Panc1 (cell line): ENCODE measurements around the gene EHD2. TPM values are rescaled to one million over a fixed set of nuclear protein-coding genes. Genes with fewer than 3 reads are reported as not detected.
A peak's percentile ranks its signal among the peaks of the same experiment; 100 is the strongest.

ENCODE experiments used
- ATAC-seq: fragments of 200-7000 bp; cut with Tn5 transposase; 2 replicates; pipeline ENCODE4 v1.9.1; 2020; ENCODE audit warnings: mild to moderate bottlenecking, moderate library complexity
- Bru-seq: library from RNA; stranded (reverse); fragments of 400-500 nt; gene quantifications from one replicate; lab custom pipeline; 2021; lab: Mats Ljungman, UMichigan
- BruChase-seq, 2 experiments: library from RNA; stranded (reverse); fragments of 400-500 nt; gene quantifications; one replicate each; lab custom pipeline; 2021; lab: Mats Ljungman, UMichigan
- BruUV-seq: library from RNA; stranded (reverse); fragments of 400-500 nt; replicated peaks from 2 replicates; lab custom pipeline; 2021; lab: Mats Ljungman, UMichigan
- CTCF ChIA-PET: fragments of 300-600 bp; sonication (Branson Sonifier 250); formaldehyde crosslinking; loops from one replicate; lab custom pipeline; 2022; ENCODE audit warnings: antibody characterized with exemption; lab: Charles Lee
- POLR2A ChIA-PET: fragments of 300-600 bp; sonication (Branson Sonifier 250); formaldehyde crosslinking; loops from one replicate; lab custom pipeline; 2022; ENCODE audit warnings: antibody characterized with exemption; lab: Charles Lee
- DNase-seq: peaks from one replicate; pipeline ENCODE4 v3.0.0-alpha.2; 2010; ENCODE audit warnings: low read depth, low spot score
- H3K27ac ChIP-seq: 2 replicates; pipeline ENCODE4 v1.5.1; 2011; ENCODE audit warnings: mild to moderate bottlenecking, low read length, inconsistent platforms
- H3K27me3 ChIP-seq: fragments of 200-500 bp; sonication (Bioruptor generic); 2 replicates; pipeline ENCODE4 v1.6.0; 2014; ENCODE audit warnings: low read length, inconsistent platforms; ENCODE audit not compliant: control insufficient read depth, insufficient read depth
- H3K36me3 ChIP-seq: fragments of 200-500 bp; sonication (Bioruptor generic); 2 replicates; pipeline ENCODE4 v1.5.1; 2014; ENCODE audit warnings: inconsistent platforms, mild to moderate bottlenecking, low read length, moderate library complexity; ENCODE audit not compliant: control insufficient read depth, insufficient read depth
- H3K4me1 ChIP-seq: 2 replicates; pipeline ENCODE4 v1.5.1; 2011; ENCODE audit warnings: inconsistent platforms, mild to moderate bottlenecking, low read length, moderate library complexity; ENCODE audit not compliant: control insufficient read depth, insufficient read depth
- H3K4me3 ChIP-seq, 2 experiments: 2 replicates each; pipeline ENCODE4 v1.5.1; 2011 to 2012; ENCODE audit warnings: low read depth in 2 of 2, low read length in 2 of 2, mild to moderate bottlenecking in 2 of 2, inconsistent platforms in 1 of 2, moderate library complexity in 1 of 2
- H3K9me3 ChIP-seq: fragments of 200-500 bp; sonication (Bioruptor generic); 2 replicates; pipeline ENCODE4 v1.5.1; 2014; ENCODE audit warnings: low read depth, mild to moderate bottlenecking, inconsistent platforms, low read length, moderate library complexity; ENCODE audit not compliant: control insufficient read depth, insufficient read depth
- CTCF ChIP-seq: fragments of 450-650 bp; IDR thresholded peaks from 2 replicates; pipeline ENCODE4 v1.5.1; 2017; ENCODE audit warnings: mild to moderate bottlenecking
- POLR2AphosphoS5 ChIP-seq: IDR thresholded peaks from 2 replicates; pipeline ENCODE4 v1.6.1; 2012; ENCODE audit warnings: mild to moderate bottlenecking, low read depth, low read length, moderate library complexity
- REST ChIP-seq, 2 experiments: IDR thresholded peaks; 2 replicates each; pipeline ENCODE4 v1.6.1; 2011 to 2012; ENCODE audit warnings: low read depth in 2 of 2, control low read depth in 1 of 2, low read length in 1 of 2, mild to moderate bottlenecking in 1 of 2, moderate library complexity in 1 of 2; ENCODE audit not compliant: insufficient read depth in 1 of 2
- SIN3A ChIP-seq: IDR thresholded peaks from 2 replicates; pipeline ENCODE4 v1.6.1; 2012; ENCODE audit warnings: low read depth, mild to moderate bottlenecking, low read length, moderate library complexity, borderline replicate concordance; ENCODE audit not compliant: insufficient read depth
- TCF7L2 ChIP-seq: IDR thresholded peaks from 2 replicates; pipeline ENCODE4 v1.6.1; 2011; ENCODE audit warnings: mild to moderate bottlenecking, low read depth, low read length, inconsistent platforms
- in situ Hi-C: cut with HindIII; loops from 2 replicates; pipeline ENCODE4 v1.10.0; 2016; ENCODE audit warnings: low sequenced_read_pairs, low pct_unique_long_range_greater_than_20kb
- intact Hi-C: fragments of 100-400 bp; cut with micrococcal nuclease; formaldehyde crosslinking; loops from one replicate; pipeline ENCODE4 v1.10.0; 2022; ENCODE audit not compliant: unreplicated experiment
- long read RNA-seq: library from polyadenylated mRNA; unstranded; transcript quantifications from one replicate; pipeline ENCODE4 v2.0.0, GENCODE V29; 2021; ENCODE audit not compliant: unreplicated experiment
- polyA plus RNA-seq: library from polyadenylated mRNA; unstranded; fragments of >200 nt; gene quantifications from one replicate; pipeline ENCODE4 v1.2.1, GENCODE V29; 2012; ENCODE audit warnings: missing spikeins; ENCODE audit not compliant: insufficient read length
- total RNA-seq: library from RNA; stranded (reverse); gene quantifications from one replicate; pipeline ENCODE4 v1.2.1, GENCODE V29; 2021; ENCODE audit not compliant: unreplicated experiment

Gene EHD2
- total RNA-seq (41.8 TPM), Bru-seq, nascent RNA (percentile 59 among the genes with signal in this experiment), BruChase-seq, experiment 1, labeled RNA remaining after a 2-hour chase (percentile 69 among the genes with signal in this experiment), BruChase-seq, experiment 2, labeled RNA remaining after a 6-hour chase (percentile 86 among the genes with signal in this experiment)
- polyA plus RNA-seq, result 91.0 TPM
- long read RNA-seq, partial matches to known transcripts, result 24 of 26 reads
- long read RNA-seq, other reads (novel, unspliced or antisense), result 2 of 26 reads

GRCh38 chr19:47713046-47714021 is at the start of gene EHD2:
TSS of gene EHD2 (plus strand) at chr19:47713422. CDS start at chr19:47716613, 3,191 bp downstream.
- in situ Hi-C loops, result no loop called here
- CTCF ChIA-PET, result interaction anchor here (0.5 to 0.9 kb wide), 4 partner anchors 12 to 52 kb away, joined by 3 to 7 read pairs (median 6); no protein-coding TSS in a partner anchor

More at GRCh38 chr19:47713046-47714021, at the start of gene EHD2:
- Histone ChIP-seq H3K9me3 (no peaks in the 10 kb centered on the region), H3K27me3 (no peaks in the 10 kb centered on the region), H3K4me1 (no peaks in the 10 kb centered on the region), H3K4me3 (peak within 1 kb of the TSS; percentile 57 to 74), H3K27ac (peak within 1 kb of the TSS; percentile 66), H3K36me3 (no peaks in the 10 kb centered on the region)
- peak; percentile 91 for ATAC-seq
- peak; percentile 92 for TF ChIP-seq CTCF
- TF ChIP-seq TCF7L2, result no peak
- TF ChIP-seq SIN3A, result no peak; the same call in 1 of the 2 replicates
- TF ChIP-seq REST (IDR thresholded peaks at IDR 0.05; ENCODE audit: insufficient read depth in 1 of 2, low read depth in 2 of 2, low read length in 1 of 2), result no peak
- TF ChIP-seq POLR2AphosphoS5, result peak; percentile 35; the same call in 1 of the 2 replicates
- no peak for DNase-seq
- BruUV-seq, result no TSS peak
- intact Hi-C loops, result no loop called here
- POLR2A ChIA-PET, result interaction anchor here (0.7 kb wide), 1 partner anchor 27 kb away, joined by 3 read pairs; no protein-coding TSS in a partner anchor
